Activated naive CD4-positive, alpha-beta T cell treated with Interleukin-2 at 50 U/mL for 16 hours (primary cell): ENCODE data around the gene PDE4B.
A peak's percentile ranks its signal among the peaks of the same experiment; 100 is the strongest.

Experiments used
- DNase-seq: peaks from one replicate; pipeline ENCODE4 v3.0.0-alpha.2; 2020

Gene PDE4B

DNA sequence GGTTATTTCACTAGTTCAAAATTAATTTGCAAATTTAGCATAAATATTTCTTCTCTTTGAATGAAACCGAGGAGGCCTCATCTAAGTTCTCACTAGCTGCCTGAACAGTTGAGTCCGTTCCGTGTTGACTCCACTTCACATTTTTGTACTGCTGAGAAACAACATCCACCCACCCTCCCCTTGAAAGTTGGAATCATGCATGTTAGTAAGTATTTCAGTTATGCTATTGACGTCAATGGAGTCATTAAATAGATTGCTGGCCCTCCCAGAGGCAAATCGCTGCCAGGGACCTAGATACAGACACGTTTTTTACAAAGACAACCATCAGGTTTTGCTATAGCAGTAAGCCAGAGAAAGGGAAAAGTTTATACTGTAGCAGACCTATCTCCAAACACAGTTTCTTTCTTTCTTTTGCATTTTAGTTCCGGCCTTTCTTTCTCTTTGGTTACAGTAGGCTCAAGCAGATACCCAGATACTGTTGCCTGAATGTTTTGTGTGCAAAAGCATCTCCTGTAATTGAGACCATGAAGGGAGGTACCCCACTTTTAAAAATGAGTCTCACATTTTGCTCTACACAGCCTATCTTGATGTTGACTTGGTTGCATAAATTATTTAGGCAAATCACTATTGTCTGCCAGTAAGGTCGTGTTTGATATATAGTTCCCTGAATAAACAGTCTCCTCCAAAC lies 478.7 kb downstream of the PDE4B start:
- peak; percentile 46 for DNase-seq

- no peak for DNase-seq
Observed at GRCh38 chr1:66271904-66272254, 479.2 kb downstream of the PDE4B start.

- DNase-seq, result no peak
Observed at GRCh38 chr1:66273656-66274055, 481.0 kb downstream of the PDE4B start.

- no peak for DNase-seq
Observed at GRCh38 chr1:66274634-66275033, 481.9 kb downstream of the PDE4B start.

DNA sequence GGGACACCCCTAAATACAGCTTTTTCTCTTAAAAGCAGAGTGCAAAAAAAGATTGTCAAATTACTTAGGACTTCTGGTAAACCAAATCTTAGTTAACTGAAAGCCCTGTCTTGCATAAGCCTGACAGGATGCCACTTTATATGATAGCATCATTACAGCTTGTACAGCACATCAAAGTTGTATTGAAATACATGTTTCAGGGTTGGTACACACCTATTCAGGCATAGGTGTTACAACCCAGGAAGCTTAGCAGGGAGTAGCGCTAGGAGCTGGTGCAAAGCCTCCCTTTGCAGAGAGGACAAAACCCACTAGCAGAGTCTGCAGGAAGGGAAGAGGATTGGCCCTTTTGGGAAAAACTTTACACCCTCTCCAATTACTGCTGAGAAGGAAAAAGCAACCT lies 482.4 kb downstream of the PDE4B start:
- DNase-seq, result no peak

DNA sequence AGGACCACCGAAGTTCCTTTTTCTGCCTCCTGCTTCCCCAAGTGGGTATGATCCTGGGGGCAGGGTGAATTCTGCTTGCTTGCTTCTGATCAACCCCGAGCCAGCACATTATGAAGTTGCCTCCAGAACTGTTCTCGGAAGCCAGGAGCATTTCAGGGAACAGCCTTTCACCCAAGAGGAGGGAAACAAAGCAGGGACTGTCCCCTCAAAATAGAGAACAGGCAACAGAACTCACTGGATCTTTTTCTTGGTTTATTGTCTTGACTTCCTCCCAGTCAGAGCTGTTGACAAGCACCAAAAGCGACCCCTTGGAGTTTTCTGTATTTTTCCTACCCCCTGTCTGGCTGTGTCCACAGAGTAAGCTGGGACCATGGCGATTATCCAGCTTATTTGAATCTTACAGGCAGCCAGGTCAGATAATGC lies 482.9 kb downstream of the PDE4B start:
- DNase-seq, result peak; percentile 36

DNA sequence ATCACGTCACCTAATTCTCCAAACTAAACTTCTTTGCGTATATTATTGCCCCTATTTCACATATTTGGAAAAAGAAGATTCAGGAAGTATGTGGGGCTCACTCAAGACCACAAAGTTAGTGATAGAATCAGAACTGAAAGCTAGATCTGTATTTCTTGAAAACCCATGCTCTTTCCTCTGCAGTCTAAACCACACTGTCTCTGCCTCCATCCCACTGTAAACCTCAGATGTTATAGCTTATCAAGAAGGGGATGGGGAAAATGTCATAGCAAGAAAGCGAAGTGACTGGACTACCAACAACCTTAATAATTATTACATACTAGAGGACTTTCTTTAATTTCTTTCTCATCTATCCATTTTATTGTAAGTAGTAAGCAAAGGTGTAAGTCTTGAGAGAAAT lies 483.5 kb downstream of the PDE4B start:
- no peak for DNase-seq

GRCh38 chr1:66278260-66279021 lies 485.7 kb downstream of the PDE4B start:
- DNase-seq, result no peak

GRCh38 chr1:66281808-66282207 lies 489.1 kb downstream of the PDE4B start:
- DNase-seq, result no peak

GRCh38 chr1:66282343-66282852 lies 489.7 kb downstream of the PDE4B start:
- DNase-seq, result peak; percentile 65

GRCh38 chr1:66282891-66283621 lies 490.4 kb downstream of the PDE4B start:
- no peak for DNase-seq

- DNase-seq, result peak; percentile 33
Observed at GRCh38 chr1:66283622-66284041, 490.9 kb downstream of the PDE4B start.

- no peak for DNase-seq
Observed at GRCh38 chr1:66284746-66285145, 492.1 kb downstream of the PDE4B start.

GRCh38 chr1:66285618-66286270 lies 493.0 kb downstream of the PDE4B start:
- no peak for DNase-seq

DNA sequence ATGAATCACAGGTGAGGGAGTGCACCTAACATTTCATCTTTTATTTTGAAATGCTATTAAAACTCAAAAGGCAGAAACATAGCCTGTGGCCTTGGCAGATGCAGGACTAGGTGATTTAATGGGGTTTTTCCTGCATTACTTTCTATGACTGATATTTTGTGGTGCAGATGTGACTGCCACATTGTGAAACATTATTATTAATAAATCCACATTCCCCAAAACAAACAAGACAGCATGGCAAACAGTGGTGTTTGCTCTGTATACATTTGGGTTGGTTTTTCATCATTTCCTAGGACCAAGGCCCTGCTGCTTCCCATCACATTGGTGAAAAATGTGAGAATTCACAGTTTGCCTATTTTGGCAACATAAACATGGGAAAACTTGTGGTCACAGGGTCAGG lies 493.6 kb downstream of the PDE4B start:
- no peak for DNase-seq

DNA sequence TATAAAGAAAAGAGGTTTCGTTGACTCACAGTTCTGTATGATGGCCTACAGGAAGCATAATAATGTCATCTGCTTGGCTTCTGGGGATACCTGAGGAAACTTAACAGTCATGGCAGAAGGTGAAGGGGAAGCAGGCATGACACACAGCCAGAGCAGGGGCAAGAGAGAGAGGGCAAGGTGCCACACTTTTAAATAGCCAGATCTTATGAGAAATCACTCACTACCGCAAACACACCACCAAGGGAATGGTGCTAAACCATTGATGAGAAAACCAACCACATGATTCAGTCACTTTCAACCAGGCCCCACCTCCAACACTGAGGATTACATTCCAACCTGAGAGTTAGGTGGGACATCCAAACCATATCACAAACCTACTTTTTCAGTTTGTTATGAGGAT lies 495.4 kb downstream of the PDE4B start:
- DNase-seq, result no peak

GRCh38 chr1:66290761-66291530 lies 498.3 kb downstream of the PDE4B start:
- DNase-seq, result no peak

DNA sequence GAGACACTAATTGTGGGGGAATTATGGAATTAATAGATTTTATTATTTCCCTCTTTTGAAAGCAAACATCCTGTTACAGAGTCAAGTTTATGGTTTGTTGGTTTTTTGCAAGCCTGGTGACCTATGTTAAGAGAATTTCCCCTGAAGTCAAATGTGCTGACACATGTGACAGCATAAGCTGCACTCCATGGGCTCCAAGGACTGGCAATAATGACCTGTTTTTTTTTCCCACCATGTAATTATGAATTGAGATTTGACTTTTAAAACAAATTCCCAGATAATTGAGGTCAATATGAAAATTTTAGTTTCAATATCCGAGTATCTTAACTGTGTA lies 498.8 kb downstream of the PDE4B start:
- DNase-seq, result no peak

DNA sequence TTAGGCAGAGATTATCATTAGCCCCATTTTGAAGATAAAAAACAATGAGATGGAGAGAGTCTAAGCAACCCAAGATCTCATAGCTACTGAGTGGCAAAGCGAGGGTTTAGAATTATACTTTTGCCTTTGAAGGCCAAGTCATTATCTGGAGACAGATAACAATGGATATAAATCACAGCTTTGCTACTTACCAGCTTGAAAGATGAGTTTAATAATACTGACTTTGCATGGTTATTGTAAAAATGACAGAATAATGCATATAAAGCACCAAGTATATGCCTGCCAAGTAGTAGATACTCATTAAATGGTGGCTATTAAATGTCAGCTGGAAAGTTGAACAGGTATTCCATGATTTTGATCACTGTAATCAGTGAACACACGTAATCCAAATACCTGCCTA lies 499.6 kb downstream of the PDE4B start:
- DNase-seq, result no peak

DNA sequence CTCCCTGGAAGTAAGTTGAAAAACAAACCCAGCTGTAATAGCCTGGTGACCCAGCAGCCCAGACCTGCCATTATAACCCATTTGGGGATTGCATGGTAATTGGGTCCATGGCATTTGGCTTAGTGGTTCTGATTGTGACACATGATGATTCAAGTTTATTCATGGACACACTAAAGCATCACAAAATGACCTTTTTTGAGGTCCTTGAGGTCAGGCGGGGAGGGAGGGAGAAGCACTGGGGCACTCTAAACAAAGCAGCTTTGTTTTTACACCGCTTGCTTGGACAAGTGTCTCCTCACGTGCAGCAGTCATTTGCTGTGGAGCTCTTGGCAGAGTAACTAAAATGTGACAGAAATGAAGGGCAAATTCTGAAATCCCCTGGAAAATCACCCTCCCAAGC lies 500.2 kb downstream of the PDE4B start:
- no peak for DNase-seq

GRCh38 chr1:66294707-66295370 lies 502.1 kb downstream of the PDE4B start:
- no peak for DNase-seq

DNA sequence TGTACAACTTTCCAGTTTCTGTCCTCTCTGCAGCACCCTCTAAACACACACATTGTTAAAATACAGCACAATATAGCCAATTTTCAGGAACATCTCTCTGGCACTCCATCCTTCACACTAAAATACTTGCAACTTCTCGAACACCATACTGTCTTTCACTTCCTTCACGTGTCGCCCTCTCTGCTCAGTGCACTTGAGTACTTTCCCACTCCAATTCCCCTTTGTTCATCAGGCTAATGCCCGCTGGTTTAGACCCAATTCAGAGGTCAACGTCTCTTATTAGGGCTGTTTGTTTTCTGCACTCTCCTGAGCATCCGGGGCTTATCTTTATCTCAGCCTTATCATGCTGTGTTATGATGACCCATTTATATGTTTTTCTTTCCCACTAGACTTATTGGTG lies 503.1 kb downstream of the PDE4B start:
- DNase-seq, result no peak
